Activated CD4-positive, alpha-beta T cell treated with anti-CD3 and anti-CD28 coated beads for 48 hours (primary cell): Measurements from ENCODE around the gene LILRA6.
"Not testable (repeated sequence)": the region's sequence is repeated elsewhere in the genome, so short reads cannot be mapped to it uniquely, and the experiment has no call there.

Experiments
- DNase-seq: peaks from one replicate; pipeline ENCODE4 v3.0.0-alpha.2; 2020

Gene LILRA6

GRCh38 chr19:54242646-54243045 lies at the start of gene LILRA6:
TSS of gene LILRA6 (minus strand) at chr19:54242790.
- not testable (repeated sequence) for DNase-seq

- DNase-seq, result not testable (repeated sequence)
These were observed 46.6 kb upstream of the LILRA6 start for GRCh38 chr19:54289160-54289559.

- DNase-seq, result no peak
These were observed 44.9 kb upstream of the LILRA6 start for GRCh38 chr19:54287456-54287855.

- not testable (repeated sequence) for DNase-seq
These were observed 43.7 kb upstream of the LILRA6 start for GRCh38 chr19:54286283-54286682.

DNA sequence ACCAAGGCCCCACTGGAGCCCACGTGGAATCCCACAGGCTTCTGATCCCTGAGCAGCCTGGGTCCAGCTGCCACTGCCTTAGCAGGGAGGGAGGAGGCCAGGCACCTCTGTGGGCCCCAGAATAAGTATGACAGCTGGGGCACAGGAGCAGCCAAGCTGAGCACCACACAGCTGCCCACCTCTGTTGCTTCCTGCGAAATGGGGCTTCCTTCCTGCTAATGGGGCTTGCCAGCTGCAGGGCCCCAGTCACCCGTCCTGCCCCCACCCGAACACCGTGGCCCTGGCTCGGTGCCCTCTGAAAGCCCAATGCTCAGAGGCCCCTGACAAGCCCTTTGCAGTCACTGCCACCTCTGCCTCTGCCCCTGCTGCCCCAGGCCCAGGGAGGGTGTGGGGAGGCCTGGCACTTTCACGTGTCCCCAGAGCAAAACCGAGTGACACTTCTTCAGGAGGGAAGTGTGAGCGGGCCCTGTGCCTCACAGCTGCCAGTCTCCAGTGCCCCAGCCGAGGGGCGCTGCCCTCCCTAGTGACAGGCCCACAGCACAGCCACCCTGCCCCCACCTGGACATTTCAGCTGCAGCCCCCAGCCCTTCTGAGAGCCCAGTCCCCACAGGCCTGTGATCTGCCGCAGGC lies 43.0 kb upstream of the LILRA6 start:
- DNase-seq, result not testable (repeated sequence)

DNA sequence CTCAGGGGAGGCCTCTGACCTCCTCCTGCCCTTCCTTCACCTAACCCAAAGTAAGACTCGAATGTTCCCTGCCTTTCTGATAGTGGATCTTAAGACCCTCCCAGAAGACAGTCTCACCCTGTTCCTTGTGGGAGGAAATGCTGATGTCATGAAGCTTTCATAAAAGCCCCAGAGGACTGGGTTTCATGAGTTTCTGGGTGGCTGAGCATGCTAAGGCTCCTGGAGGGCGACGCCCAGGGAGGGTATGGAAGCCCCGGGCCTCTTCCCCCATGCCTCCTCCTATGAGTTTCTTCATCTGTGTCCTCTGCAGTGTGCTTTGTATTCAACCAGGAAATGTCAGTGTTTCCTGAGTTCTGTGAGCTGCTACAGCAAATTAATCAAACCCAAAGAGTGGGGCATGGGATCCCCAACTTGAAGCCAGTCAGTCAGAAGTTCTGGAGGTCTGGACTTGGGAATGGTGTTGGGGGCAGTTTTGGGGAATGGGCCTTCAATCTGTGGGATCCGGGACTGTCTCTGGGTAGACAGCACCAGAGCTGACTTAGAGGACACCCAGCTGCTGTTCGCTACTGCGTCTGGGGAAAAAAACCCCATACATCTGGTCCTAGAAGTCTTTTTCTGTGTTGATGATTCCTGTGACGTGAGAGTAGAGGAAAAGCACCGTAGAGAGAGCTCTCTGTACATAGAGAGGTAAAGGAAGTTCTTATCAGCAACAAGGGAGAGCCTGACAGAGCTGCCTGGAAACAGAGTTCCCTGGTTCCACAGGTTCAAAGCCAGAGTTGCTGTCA lies 40.3 kb upstream of the LILRA6 start:
- no peak for DNase-seq

GRCh38 chr19:54281729-54282075 lies 39.1 kb upstream of the LILRA6 start:
- not testable (repeated sequence) for DNase-seq

GRCh38 chr19:54281007-54281728 lies 38.6 kb upstream of the LILRA6 start, which contains the start of gene LILRB2:
TSS of gene LILRB2 (minus strand) at chr19:54281110. CDS start at chr19:54280496, 614 bp downstream.
- no peak for DNase-seq

DNA sequence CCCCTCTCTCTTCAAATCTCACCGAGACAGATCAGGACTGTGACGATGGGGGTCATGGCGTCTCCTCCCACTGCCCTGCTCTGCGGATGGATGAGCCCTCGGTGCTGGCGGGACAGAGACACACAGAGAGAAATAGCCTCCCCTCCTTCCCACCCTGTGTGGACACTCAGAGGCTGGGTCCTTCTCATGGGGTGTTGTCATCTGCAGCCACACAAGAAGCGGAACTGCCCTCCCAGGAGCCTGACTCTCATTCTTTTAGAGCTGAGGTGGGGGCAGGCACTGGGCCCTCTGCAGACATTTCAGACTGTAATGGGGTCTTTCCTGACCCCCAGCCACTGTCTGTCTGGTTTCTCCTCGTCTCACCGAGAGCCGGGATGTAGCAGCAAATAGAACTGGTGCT lies 37.9 kb upstream of the LILRA6 start:
- DNase-seq, result not testable (repeated sequence)

GRCh38 chr19:54280025-54280424 lies 37.4 kb upstream of the LILRA6 start:
- not testable (repeated sequence) for DNase-seq

DNA sequence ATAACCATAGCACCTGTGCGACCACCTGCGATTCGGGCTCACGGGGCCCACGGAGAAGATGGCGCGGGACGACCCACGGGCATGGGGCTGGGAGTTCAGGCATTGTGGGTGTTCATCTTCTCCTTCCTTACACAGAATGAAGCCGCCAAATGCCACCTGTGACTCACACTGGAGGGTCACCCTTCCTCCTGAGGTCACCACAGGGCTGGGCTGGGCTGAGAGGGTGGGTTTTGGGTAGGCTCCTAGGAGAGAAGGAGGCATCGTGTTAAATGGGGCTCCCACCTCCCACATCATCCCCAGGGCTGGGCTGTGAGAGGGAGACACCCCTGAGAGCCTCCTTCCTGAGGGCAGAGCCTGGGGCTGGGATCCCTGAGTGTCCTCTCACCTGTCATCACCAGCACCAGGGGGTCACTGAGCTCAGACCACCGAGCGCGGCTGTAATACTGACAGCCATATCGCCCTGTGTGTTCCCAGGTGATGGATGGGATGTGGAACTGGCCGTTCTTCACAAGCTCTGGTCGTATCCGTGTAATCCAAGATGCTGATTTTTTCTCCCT lies 36.9 kb upstream of the LILRA6 start:
- DNase-seq, result no peak

GRCh38 chr19:54278571-54279195 lies 36.1 kb upstream of the LILRA6 start:
- not testable (repeated sequence) for DNase-seq

DNA sequence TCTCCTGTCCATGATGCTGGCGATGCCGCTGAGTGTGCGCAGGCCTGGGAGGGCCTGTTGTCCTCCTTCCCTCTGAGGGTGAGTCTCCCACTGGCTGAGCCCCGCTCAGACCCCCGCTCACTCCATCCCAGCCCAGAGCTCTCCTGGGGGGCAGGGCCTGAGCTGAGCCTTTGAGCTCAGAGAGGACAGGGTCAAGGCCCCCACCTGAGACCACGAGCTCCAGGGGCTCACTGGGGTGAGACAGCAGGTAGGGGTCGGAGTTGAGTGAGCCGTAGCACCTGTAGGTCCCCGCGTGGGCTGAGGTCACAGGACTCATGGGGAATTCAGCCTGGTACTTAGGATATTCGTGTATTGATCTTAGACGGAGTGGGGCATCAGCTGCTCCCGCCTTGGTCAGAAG lies 35.5 kb upstream of the LILRA6 start:
- DNase-seq, result not testable (repeated sequence)

DNA sequence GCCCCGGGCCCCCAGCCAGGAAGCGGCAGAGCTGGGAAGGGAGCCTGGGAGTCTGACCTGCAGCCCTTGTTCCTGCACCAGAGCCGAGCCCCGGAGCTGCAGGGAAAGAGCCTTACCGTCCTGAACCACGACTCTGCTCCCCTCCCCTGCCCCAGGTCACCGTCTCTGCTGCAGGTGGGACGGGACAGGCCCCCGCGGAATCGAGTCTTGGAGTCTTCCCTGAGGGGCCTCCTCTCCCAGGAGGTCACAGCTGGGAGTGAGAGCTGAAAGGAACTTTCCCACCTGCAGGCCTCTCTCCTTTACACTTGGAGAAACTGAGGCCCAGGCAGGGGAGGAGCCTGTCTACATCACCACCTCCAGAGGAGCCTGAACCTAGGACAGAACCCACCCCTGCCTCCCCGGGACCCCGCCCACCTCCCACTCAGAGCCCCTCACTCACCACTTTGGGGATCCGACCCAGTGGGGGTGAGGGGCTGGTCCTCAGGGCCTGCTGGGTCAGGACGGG lies 34.6 kb upstream of the LILRA6 start:
- DNase-seq, result not testable (repeated sequence)

- DNase-seq, result no peak
These were observed 33.4 kb upstream of the LILRA6 start for GRCh38 chr19:54275951-54276350.

DNA sequence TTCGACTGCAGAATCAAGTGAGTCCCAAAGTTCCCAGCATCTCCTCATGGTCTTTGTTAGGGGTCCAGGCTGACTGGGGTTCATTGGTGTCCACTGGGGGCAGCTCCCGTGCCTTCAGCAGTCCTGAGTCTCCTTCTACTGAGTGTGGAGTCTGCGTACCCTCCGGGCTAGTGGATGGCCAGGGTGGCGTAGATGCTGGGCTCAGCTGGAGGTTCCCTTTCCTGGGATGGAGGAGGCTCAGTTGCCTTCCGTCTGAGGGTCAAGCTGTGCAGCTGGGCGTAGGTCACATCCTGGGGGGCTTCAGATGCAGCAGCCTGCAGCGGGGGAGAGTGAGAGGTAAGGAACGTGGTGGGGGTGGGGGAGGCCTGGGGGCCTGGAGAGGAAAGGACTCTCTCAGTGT lies 31.9 kb upstream of the LILRA6 start:
- DNase-seq, result not testable (repeated sequence)

- no peak for DNase-seq
These were observed 31.2 kb upstream of the LILRA6 start for GRCh38 chr19:54273821-54274220.

DNA sequence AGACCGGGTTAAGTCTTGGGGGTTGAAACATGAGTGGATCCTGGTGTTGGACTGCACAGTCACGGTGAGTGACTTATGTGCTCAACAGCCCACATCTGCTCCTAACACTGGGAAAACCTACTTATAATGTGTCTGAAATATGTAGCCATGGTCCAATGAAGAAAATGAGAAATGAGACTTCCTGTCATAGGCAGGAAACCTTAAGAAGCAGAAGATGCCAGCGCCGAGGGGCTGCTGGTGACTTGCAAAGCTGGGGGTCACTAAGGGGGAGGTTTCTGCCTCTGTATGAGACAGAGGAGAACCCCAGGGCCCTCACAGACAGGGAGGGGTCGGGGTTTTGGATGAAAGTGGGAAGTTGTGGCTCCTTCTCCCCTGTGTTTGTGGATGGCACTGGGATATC lies 29.6 kb upstream of the LILRA6 start:
- DNase-seq, result not testable (repeated sequence)

DNA sequence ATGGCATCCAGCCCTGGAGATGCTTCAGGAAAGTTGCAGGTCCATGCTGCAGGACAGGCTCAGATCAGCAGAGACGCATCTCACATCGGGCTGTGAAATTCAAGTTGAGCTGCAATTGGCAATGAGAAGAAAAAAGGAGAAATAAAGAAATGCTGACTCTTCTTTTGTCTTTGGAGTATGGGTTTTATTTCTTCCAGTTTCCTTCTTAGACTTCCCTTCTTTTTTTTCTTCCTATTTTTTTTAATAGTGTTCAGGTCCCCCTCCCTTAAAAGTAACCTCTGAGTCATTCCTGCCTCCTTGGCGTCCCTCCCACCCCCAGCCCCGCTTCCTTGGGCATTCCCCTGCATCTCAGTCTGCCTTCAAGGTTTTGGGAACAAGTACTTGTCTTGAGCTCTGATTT lies 29.0 kb upstream of the LILRA6 start:
- not testable (repeated sequence) for DNase-seq

DNA sequence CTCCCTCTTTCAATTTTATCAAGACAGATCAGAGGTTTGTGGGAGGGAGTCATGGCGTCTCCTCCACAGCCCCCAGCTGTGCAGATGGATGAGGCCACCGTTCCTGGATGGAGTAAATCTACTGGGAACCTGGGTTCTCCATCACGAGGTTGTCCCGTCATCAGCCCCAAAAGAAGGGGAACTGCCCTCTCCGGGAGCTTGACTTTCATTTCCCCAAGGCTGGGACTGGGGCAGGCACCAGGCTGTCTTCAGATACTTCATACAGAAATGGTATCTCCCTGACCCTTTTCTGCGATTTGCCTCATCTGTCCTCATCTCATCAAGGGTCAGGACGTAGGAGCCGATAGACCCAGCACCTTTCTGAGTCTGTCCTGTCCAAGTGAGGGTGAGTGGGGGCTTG lies 28.5 kb upstream of the LILRA6 start:
- DNase-seq, result no peak

- no peak for DNase-seq
These were observed 26.3 kb upstream of the LILRA6 start for GRCh38 chr19:54268936-54269335.

- peak; percentile 88 for DNase-seq
These were observed 23.5 kb upstream of the LILRA6 start for GRCh38 chr19:54266133-54266532.

GRCh38 chr19:54262470-54262869 lies 19.9 kb upstream of the LILRA6 start:
- DNase-seq, result no peak
